ENCODE measurements around the gene TMEM222.
A peak's percentile ranks its signal among the peaks of the same experiment; 100 is the strongest.
"Not testable (repeated sequence)": the region's sequence is repeated elsewhere in the genome, so short reads cannot be mapped to it uniquely, and the experiment has no call there.

The TMEM222 gene, protein sequence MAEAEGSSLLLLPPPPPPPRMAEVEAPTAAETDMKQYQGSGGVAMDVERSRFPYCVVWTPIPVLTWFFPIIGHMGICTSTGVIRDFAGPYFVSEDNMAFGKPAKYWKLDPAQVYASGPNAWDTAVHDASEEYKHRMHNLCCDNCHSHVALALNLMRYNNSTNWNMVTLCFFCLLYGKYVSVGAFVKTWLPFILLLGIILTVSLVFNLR

GRCh38 chr1:27321813-27322568 is at the start of gene TMEM222:
TMEM222 (plus strand) TSS chr1:27322163; CDS start chr1:27322198, 35 bp downstream.
- peak; percentile 66 for DNase-seq (ENCODE audit: low read depth)

- DNase-seq (ENCODE audit: low read depth): no peak
Measured at GRCh38 chr1:27274204-27274603, 47.8 kb upstream of the TMEM222 start.

- DNase-seq (ENCODE audit: low read depth): no peak
Measured at GRCh38 chr1:27275696-27276095, 46.3 kb upstream of the TMEM222 start.

DNA sequence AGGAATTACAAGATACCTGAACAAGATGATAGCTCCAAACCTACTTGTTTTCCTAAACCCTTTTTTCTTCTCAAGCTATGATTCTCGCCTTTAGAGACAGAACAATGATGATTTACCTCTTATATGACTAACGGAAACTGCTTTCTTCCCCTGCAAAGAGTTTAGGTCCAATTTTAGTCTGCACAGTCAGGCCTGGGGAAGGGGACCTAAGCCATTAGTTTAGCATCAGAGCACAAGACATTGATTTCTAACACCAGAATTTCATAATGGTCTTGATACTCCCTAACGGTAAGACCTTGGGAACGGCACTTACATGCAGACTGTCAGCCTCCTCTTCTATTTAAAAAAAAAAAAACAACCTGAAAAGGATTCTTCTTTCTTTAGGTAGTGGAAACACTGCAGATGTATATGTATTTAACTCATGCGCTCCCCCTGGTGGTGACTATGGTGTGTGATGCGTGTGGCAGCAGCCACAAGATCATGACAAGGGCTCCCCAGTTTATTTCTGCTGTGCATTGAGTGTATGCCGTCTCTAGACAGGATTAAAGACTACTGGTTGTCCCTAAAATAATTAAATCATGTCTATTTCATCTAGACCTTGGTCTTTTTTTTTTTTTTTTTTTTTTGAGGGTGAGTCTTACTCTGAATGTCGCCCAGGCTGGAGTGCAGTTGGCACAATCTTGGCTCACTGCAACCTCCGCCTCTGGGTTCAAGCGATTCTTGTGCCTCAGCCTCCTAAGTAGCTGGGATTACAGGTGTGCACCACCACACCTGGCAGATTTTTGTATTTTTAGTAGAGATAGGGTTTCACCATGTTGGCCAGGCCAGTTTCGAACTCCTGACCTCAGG is 37.3 kb upstream of the TMEM222 start:
- peak; percentile 35 for DNase-seq (ENCODE audit: low read depth)

GRCh38 chr1:27285274-27285660 is 36.7 kb upstream of the TMEM222 start:
- DNase-seq (ENCODE audit: low read depth): no peak

GRCh38 chr1:27285821-27286220 is 36.1 kb upstream of the TMEM222 start:
- DNase-seq (ENCODE audit: low read depth): not testable (repeated sequence)

- DNase-seq (ENCODE audit: low read depth): not testable (repeated sequence)
Measured at GRCh38 chr1:27289125-27289524, 32.8 kb upstream of the TMEM222 start.

GRCh38 chr1:27290581-27290980 is 31.4 kb upstream of the TMEM222 start:
- DNase-seq (ENCODE audit: low read depth): no peak

- DNase-seq (ENCODE audit: low read depth): no peak
Measured at GRCh38 chr1:27292106-27292505, 29.9 kb upstream of the TMEM222 start.

GRCh38 chr1:27293915-27294314 is 28.0 kb upstream of the TMEM222 start:
- no peak for DNase-seq (ENCODE audit: low read depth)

- no peak for DNase-seq (ENCODE audit: low read depth)
Measured at GRCh38 chr1:27296773-27297291, 25.1 kb upstream of the TMEM222 start.

- DNase-seq (ENCODE audit: low read depth): no peak
Measured at GRCh38 chr1:27297903-27298302, 24.1 kb upstream of the TMEM222 start.

DNA sequence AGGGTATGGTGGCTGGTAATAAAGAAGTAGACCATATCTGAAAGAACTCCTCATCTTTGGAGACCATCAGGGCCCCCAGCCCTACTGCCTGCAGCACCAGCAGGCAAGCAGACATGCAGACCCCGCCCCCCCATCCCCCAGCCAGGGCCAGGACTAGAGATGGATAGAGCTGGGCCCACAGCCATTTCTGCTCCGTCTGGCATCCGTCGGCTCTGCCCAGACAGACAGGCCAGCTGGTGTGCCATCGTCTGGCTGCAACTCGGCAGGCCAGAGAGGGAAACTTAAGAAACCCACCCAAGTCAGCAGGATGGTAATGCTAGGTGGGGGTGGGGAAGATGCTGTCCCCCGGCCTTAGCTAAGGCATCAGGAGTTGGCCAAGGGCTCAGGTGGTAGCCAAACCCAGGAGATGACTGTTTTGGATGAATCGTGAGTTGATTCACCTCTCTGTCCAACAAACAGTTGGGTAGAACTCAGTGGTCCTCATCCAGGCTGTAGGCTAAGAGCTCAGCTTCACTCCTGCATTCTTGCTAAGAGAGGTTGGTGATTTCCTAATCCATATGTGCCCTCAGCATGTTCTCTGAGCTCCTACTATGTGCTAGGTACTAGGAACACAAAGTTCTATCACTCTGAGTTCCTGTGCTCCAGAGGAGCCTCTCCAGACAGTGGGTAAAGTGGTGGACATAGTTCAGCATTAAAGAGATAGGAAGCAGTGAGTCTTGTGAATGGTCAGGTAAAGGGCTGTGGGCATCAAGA is 23.2 kb upstream of the TMEM222 start:
- DNase-seq (ENCODE audit: low read depth): no peak

DNA sequence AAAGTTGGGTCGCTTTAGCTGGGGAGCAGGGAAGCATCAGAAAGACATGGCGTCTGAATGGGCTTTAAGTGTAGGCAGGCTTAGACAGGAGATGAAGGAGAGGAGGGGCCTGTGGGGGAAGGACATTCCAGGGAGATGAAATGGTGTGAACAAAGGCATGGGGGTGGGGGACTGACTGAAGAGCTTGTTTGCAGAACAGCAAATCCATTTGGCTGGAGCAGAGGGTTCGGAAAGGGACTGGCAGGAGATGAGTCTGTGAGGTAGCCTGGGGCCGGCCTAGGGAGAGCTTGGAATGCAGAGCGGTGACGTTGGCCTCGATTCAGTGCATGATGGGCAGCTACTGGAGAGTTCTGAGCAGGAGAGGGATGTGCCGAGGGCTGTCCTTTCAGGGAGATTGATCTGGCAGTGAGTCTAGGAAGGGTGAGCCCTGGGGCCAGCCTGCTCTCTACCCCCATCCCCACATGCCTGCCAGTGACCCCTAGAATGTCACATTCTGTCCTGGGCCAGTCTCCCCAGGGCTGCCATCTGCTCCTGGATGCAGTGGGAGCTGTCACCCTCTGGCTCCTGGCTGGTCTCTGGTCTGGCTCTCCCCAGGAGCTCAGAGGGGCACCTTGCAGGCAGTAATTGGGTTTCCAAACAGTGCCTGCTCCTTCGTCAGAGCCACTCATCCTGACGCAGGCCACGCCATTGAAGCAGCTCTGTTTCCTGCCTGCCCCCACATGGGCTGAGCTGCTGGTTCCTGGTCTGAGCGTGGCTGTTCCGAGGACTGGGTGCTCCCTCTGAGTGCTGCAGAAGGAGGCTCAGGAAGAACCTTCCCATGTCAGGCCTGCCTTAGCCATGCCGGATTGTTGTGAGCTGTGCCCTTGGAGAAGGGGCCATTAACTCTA is 22.3 kb upstream of the TMEM222 start:
- peak; percentile 99 for DNase-seq (ENCODE audit: low read depth)

DNA sequence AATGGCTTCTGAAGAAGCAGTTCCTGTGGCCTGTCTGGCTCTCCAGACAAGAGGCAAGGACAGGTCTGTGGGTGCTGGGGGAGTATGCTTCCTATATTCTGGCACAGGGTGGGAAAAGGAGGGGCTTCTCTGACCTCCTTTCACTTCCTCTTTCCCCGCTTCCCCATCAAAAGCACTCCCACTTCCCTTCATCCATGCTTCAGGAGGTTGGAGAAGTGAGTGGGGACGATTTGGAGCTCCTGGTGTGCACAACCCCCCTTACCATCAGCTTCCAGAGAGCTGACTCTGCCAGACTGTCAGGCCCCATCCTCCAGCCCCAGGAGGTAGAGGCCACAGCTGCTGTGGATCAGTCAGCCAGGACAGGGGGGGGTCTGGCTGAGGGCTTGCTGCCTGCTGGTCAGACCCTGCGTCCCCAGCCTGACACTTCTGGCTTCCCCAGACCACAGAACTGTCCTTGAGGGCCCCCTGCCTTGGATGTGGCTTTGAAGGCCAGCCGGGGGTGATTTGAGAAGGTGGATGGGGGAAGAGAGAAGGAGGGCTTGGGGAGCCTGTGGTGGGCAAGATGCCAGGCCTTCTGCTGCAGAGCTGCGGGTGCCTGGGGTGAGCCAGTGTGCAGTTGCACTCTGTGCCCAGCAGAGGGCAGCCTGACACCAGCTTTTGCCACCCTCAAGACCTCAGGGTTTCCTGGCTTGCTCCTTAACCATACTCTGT is 21.5 kb upstream of the TMEM222 start:
- peak; percentile 82 for DNase-seq (ENCODE audit: low read depth)

- no peak for DNase-seq (ENCODE audit: low read depth)
Measured at GRCh38 chr1:27301052-27301422, 20.9 kb upstream of the TMEM222 start.

GRCh38 chr1:27301582-27302199 is 20.3 kb upstream of the TMEM222 start:
- DNase-seq (ENCODE audit: low read depth): no peak

DNA sequence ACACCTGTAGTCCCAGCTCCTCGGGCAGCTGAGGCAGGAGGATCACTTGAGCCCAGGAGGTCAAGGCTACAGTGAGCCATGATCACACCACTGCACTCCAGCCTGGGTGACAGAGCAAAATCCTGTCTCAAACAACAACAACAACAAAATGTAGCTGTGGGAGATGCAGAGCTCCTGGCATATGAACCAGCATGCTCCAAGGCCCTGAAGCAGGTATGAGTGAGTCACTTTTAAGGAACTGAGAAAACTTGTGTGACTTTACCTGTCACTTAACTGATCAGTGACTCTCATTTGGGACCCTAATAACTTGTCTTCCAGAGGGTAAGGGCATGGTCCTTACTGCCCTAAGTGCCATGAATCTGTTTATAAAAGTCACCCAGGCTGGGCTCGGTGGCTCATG is 19.4 kb upstream of the TMEM222 start:
- no peak for DNase-seq (ENCODE audit: low read depth)

GRCh38 chr1:27303509-27303908 is 18.5 kb upstream of the TMEM222 start:
- DNase-seq (ENCODE audit: low read depth): no peak

DNA sequence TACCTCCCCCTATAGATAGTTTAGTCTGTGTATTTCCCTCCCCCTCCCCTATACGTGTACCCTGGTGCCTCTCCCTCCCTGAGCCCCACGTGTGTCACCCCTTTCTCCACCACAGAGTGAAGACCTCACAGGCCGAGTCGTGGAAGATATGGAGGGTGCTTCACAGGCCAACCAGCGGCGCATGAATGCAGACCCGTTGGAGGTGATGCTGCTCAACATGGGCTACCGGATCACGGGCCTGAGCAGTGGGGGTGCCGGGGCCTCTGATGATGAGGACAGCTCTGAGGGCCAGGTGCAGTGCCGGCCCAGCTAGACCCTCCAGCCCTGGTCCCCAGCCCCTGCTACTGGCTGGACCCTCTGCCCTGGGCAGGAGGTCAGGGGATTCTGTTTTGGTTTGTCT is 15.9 kb upstream of the TMEM222 start:
- no peak for DNase-seq (ENCODE audit: low read depth)
